ENCODE data around the gene CSNK1A1. TPM values are rescaled to one million over a fixed set of nuclear protein-coding genes. Genes with fewer than 3 reads are reported as not detected.

The CSNK1A1 gene
- total RNA-seq, 1 experiment from 2014 or later, result 287 TPM

DNA sequence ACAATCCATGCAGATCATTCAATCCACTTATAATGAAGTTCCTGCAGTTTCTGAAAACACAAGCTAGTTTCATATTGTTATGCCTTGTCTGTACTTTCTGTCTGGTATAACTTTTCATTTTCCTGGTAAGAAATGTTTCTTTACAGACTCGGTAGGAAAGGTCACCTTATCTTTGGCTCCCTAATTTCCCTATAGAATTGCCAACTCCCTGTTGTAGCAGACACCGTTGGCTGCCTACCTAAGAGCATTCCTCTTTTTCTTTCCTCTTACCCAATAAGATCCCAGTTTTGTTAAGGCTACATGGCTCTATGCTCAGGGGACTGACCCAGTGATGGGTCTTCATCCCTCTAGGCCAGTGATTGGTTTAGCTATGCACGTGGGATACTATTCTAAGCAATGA, 23.9 kb upstream of the CSNK1A1 start:
- DNase-seq (ENCODE audit: low read depth, low spot score) (no peak), ATAC-seq (no peak)
- H3K4me3 ChIP-seq (ENCODE audit: low read depth in 2 of 2, low read length in 2 of 2), result no peak overlapping the region
- H3K36me3 ChIP-seq (ENCODE audit: control insufficient read depth, insufficient read depth, low read length), result no peaks in the 10 kb centered on the region
- TF ChIP-seq, protein P1, sequence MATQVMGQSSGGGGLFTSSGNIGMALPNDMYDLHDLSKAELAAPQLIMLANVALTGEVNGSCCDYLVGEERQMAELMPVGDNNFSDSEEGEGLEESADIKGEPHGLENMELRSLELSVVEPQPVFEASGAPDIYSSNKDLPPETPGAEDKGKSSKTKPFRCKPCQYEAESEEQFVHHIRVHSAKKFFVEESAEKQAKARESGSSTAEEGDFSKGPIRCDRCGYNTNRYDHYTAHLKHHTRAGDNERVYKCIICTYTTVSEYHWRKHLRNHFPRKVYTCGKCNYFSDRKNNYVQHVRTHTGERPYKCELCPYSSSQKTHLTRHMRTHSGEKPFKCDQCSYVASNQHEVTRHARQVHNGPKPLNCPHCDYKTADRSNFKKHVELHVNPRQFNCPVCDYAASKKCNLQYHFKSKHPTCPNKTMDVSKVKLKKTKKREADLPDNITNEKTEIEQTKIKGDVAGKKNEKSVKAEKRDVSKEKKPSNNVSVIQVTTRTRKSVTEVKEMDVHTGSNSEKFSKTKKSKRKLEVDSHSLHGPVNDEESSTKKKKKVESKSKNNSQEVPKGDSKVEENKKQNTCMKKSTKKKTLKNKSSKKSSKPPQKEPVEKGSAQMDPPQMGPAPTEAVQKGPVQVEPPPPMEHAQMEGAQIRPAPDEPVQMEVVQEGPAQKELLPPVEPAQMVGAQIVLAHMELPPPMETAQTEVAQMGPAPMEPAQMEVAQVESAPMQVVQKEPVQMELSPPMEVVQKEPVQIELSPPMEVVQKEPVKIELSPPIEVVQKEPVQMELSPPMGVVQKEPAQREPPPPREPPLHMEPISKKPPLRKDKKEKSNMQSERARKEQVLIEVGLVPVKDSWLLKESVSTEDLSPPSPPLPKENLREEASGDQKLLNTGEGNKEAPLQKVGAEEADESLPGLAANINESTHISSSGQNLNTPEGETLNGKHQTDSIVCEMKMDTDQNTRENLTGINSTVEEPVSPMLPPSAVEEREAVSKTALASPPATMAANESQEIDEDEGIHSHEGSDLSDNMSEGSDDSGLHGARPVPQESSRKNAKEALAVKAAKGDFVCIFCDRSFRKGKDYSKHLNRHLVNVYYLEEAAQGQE (IDR thresholded peaks at IDR 0.05; ENCODE audit: insufficient read depth in 1 of 2, low read depth in 2 of 2, low read length in 1 of 2), result no peak
- TF ChIP-seq POLR2AphosphoS5 (IDR thresholded peaks at IDR 0.05; ENCODE audit: low read depth, low read length), result no peak
- TF ChIP-seq TCF7L2 (IDR thresholded peaks at IDR 0.05; ENCODE audit: low read depth, low read length), result no peak
- no peak for TF ChIP-seq SIN3A (IDR thresholded peaks at IDR 0.05; ENCODE audit: borderline replicate concordance, insufficient read depth, low read depth, low read length)
- TF ChIP-seq, protein P2, sequence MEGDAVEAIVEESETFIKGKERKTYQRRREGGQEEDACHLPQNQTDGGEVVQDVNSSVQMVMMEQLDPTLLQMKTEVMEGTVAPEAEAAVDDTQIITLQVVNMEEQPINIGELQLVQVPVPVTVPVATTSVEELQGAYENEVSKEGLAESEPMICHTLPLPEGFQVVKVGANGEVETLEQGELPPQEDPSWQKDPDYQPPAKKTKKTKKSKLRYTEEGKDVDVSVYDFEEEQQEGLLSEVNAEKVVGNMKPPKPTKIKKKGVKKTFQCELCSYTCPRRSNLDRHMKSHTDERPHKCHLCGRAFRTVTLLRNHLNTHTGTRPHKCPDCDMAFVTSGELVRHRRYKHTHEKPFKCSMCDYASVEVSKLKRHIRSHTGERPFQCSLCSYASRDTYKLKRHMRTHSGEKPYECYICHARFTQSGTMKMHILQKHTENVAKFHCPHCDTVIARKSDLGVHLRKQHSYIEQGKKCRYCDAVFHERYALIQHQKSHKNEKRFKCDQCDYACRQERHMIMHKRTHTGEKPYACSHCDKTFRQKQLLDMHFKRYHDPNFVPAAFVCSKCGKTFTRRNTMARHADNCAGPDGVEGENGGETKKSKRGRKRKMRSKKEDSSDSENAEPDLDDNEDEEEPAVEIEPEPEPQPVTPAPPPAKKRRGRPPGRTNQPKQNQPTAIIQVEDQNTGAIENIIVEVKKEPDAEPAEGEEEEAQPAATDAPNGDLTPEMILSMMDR (IDR thresholded peaks at IDR 0.05), result no peak
- no TSS peak for BruUV-seq (replicated peaks)
- CTCF ChIA-PET, result interaction anchor here (0.7 to 1.2 kb wide), 2 partner anchors 35 to 299 kb away, joined by 3 to 4 read pairs; no protein-coding TSS in a partner anchor
- H3K9me3 ChIP-seq (ENCODE audit: control insufficient read depth, insufficient read depth, low read depth, low read length), result no peaks in the 10 kb centered on the region
- in situ Hi-C loops (cut with HindIII; ENCODE audit: low pct_unique_long_range_greater_than_20kb, low sequenced_read_pairs) (no loop called here), intact Hi-C loops (cut with micrococcal nuclease; ENCODE audit: unreplicated experiment) (no loop called here)
- no peaks in the 10 kb centered on the region for H3K27me3 ChIP-seq (ENCODE audit: control insufficient read depth, insufficient read depth, low read length)
- no peaks in the 10 kb centered on the region for H3K4me1 ChIP-seq (ENCODE audit: control insufficient read depth, insufficient read depth, low read length)
- no peak overlapping the region for H3K27ac ChIP-seq (ENCODE audit: low read length)
- POLR2A ChIA-PET, result interaction anchor here (0.7 kb wide), 1 partner anchor 53 kb away, joined by 6 read pairs; no protein-coding TSS in a partner anchor

DNA sequence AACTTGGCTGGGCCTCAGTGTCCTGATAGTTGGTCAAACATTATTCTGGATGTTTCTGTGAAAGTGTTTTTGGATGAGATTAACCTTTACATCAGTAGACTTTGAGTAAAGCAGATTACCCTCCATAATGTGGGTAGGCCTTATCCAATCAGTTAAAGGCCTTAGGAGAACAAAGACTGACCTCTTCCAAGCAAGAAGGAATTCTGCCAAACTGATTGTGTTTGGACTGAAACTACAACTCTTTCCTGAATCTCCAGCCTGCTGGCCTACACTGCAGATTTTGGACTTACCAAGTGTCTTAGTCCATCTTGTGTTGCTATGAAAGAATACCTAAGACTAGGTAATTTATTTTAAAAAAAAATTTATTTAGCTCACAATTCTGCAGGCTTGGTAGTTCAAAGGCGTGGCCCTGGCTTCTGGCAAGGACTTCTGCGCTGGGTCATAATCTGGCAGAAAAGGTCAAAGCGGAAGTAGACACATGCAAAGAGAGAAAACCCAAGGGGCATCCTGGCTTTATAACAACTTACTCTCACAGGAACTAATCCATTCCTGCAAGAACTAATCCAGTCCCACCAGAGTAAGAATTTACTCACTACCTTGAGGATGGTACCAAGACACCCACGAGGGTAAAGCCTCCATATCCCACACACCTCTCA, 21.5 kb upstream of the CSNK1A1 start:
- POLR2A ChIA-PET, result no interaction called here
- Histone ChIP-seq H3K4me1 (ENCODE audit: control insufficient read depth, insufficient read depth, low read length) (no peaks in the 10 kb centered on the region), H3K27me3 (ENCODE audit: control insufficient read depth, insufficient read depth, low read length) (no peaks in the 10 kb centered on the region), H3K27ac (ENCODE audit: low read length) (no peak overlapping the region), H3K4me3 (ENCODE audit: low read depth in 2 of 2, low read length in 2 of 2) (no peak overlapping the region), H3K9me3 (ENCODE audit: control insufficient read depth, insufficient read depth, low read depth, low read length) (no peaks in the 10 kb centered on the region), H3K36me3 (ENCODE audit: control insufficient read depth, insufficient read depth, low read length) (no peaks in the 10 kb centered on the region)
- in situ Hi-C loops (cut with HindIII; ENCODE audit: low pct_unique_long_range_greater_than_20kb, low sequenced_read_pairs), result no loop called here
- no peak for ATAC-seq
- BruUV-seq (replicated peaks), result no TSS peak
- CTCF ChIA-PET, result no interaction called here
- no peak for DNase-seq (ENCODE audit: low read depth, low spot score)
- intact Hi-C loops (cut with micrococcal nuclease; ENCODE audit: unreplicated experiment), result no loop called here
- TF ChIP-seq POLR2AphosphoS5 (IDR thresholded peaks at IDR 0.05; ENCODE audit: low read depth, low read length) (no peak), SIN3A (IDR thresholded peaks at IDR 0.05; ENCODE audit: borderline replicate concordance, insufficient read depth, low read depth, low read length) (no peak), TCF7L2 (IDR thresholded peaks at IDR 0.05; ENCODE audit: low read depth, low read length) (no peak)
- TF ChIP-seq, protein P1 (IDR thresholded peaks at IDR 0.05; ENCODE audit: insufficient read depth in 1 of 2, low read depth in 2 of 2, low read length in 1 of 2), result no peak
- TF ChIP-seq, protein P2 (IDR thresholded peaks at IDR 0.05), result no peak

All from Panc1 (cell line).